HL-60 (cell line): ENCODE results near the gene P2RX3.

Experiments
- CTCF ChIP-seq: IDR thresholded peaks from one replicate; pipeline ENCODE4 v1.5.1; 2011; ENCODE audit warnings: low read length, control low read depth, inconsistent platforms; ENCODE audit not compliant: insufficient read depth
- GABPA ChIP-seq: IDR thresholded peaks from 2 replicates; pipeline ENCODE4 v1.6.1; 2012; ENCODE audit warnings: low read depth
- POLR2AphosphoS5 ChIP-seq: IDR thresholded peaks from 2 replicates; pipeline ENCODE4 v1.6.1; 2012; ENCODE audit warnings: low read depth
- REST ChIP-seq: IDR thresholded peaks from 2 replicates; pipeline ENCODE4 v1.6.1; 2012; ENCODE audit warnings: low read depth; ENCODE audit not compliant: insufficient replicate concordance

GRCh38 chr11:57348052-57348451, 9.9 kb downstream of the P2RX3 start:
- TF ChIP-seq CTCF = no peak
- no peak for TF ChIP-seq POLR2AphosphoS5
- TF ChIP-seq REST = no peak
- TF ChIP-seq GABPA = no peak
